ENCODE results near the gene DNMT3A. TPM values are rescaled to one million over a fixed set of nuclear protein-coding genes. Genes with fewer than 3 reads are reported as not detected.
A peak's percentile ranks its signal among the peaks of the same experiment; 100 is the strongest.

Gene DNMT3A
- total RNA-seq, 1 experiment from 2014 or later = 215 TPM

DNA sequence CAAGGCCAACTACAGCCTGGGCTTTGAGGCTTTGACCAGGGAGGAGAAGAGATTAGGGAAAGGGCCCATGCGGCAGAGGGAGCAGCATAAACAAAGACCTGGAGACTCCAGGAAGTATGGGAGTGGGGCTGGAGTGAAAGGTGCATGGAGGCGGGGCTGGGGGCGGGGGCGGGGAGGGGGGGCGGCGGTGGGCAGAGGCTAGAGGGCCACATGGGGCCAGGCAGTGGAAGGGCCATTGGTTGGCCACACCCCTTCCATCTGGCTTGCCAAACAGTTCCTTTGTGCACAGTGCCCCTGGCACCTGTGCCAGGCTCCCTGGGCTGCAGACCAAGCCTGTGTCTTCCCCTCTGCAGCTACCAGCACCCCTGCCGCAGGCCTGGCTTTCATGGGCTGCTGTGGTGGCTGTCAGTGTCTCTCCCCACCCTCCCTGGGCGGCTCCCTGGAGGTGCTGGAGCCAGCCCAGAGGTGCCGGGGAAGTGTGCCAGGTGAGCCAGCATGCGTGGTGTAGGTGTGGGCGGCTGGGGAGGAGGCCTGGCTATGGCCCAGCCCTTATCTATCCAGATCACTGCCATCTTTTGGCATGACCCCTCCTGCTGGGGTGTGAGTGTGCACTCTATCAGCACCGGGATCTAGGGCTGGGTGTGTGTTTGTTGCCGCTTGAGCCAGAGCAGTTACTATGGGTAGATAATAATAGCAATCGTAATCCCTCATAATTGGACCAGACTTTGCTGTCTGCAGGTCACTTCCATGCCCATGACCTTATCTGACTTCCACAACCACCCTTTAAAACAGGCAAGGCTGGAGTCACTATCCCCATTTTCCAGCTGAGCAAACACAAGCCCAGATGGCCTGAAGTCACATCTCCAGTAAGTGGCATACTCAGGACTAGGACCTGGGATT is 30.5 kb downstream of the DNMT3A start:
- no peak overlapping the region for H2BK12ac ChIP-seq (ENCODE audit: insufficient read length, low read depth, low read length)
- H3K18ac ChIP-seq (ENCODE audit: insufficient read length, low read depth, low read length) = no peak overlapping the region
- peak overlapping the region; percentile 5 for H3K4me2 ChIP-seq (ENCODE audit: insufficient read depth, insufficient read length, low read length)
- H3K27me3 ChIP-seq (ENCODE audit: insufficient read depth, low read length) = no peaks in the 10 kb centered on the region
- Mint-ChIP-seq H3K27ac (peak overlapping the region; percentile 88 to 96 (median 92); a peak in 6 of 7 replicates), H3K27me3 (ENCODE audit: low read depth) (no peaks in the 10 kb centered on the region), H3K36me3 (ENCODE audit: insufficient read depth in 1 of 3, low read depth in 3 of 3) (peaks cover 0 to 2% (median 0%) of the 10 kb centered on the region in 3 experiments; a peak in 3 of 7 replicates), H3K4me1 (peaks cover 47 to 70% of the 10 kb centered on the region in 2 experiments), H3K9me3 (no peaks in the 10 kb centered on the region), H3K4me3 (peak overlapping the region in 1 of 2 experiments; percentile 48; a peak in 1 of 5 replicates)
- H3T11ph ChIP-seq (ENCODE audit: low read length) = no peak overlapping the region
- H2BK20ac ChIP-seq (ENCODE audit: low read depth, low read length, poor library complexity, severe bottlenecking) = no peak overlapping the region
- H4K91ac ChIP-seq (ENCODE audit: insufficient read length, low read depth, low read length) = no peak overlapping the region
- peaks cover 8% of the 10 kb centered on the region; the same call in 1 of the 2 replicates for H3K4me1 ChIP-seq (ENCODE audit: insufficient read depth, low read length)
- no CpG with 5 or more reads among the region's 14 CpGs for WGBS (ENCODE audit: extremely low coverage, insufficient read length, low lambda C conversion rate)
- no peak overlapping the region for H2BK5ac ChIP-seq (ENCODE audit: insufficient read length, low read length)
- TF ChIP-seq CTCF (conservative IDR thresholded peaks at IDR 0.05) = no peak
- H3K79me1 ChIP-seq (ENCODE audit: insufficient read depth, low read depth, low read length, poor library complexity, severe bottlenecking) = no peaks in the 10 kb centered on the region
- H3K23me2 ChIP-seq (ENCODE audit: insufficient read length, low read depth, low read length, poor library complexity, severe bottlenecking) = peaks cover 6% of the 10 kb centered on the region
- no peak overlapping the region for H3K9ac ChIP-seq (ENCODE audit: extremely low read depth, insufficient read length, low read length)
- no peaks in the 10 kb centered on the region for H3K79me2 ChIP-seq (ENCODE audit: insufficient read depth, low read length)
- no peak overlapping the region for H3K4ac ChIP-seq (ENCODE audit: low read depth, low read length)
- no peak overlapping the region for H2AK5ac ChIP-seq (ENCODE audit: insufficient read length, low read length)
- no peaks in the 10 kb centered on the region for H3K9me3 ChIP-seq (ENCODE audit: control insufficient read depth, low read depth, low read length)
- no peak overlapping the region for H2BK120ac ChIP-seq (ENCODE audit: low read depth, low read length, poor library complexity, severe bottlenecking)
- H3K27ac ChIP-seq (ENCODE audit: insufficient read length, low read depth, low read length) = no peak overlapping the region
- no peaks in the 10 kb centered on the region for H4K20me1 ChIP-seq (ENCODE audit: control insufficient read depth, insufficient read depth, insufficient read length)
- H3K56ac ChIP-seq (ENCODE audit: insufficient read length, low read depth, low read length) = no peak overlapping the region
- DNase-seq = peak; percentile 86
- H3K14ac ChIP-seq (ENCODE audit: insufficient read depth, low read length) = peak overlapping the region; percentile 18; the same call in 1 of the 2 replicates
- no peak overlapping the region for H2AFZ ChIP-seq (ENCODE audit: low read length)
- no peak overlapping the region for H3K23ac ChIP-seq (ENCODE audit: insufficient read length, low read depth, low read length)
- H4K5ac ChIP-seq (ENCODE audit: insufficient read length, low read depth, low read length) = no peak overlapping the region
- H4K8ac ChIP-seq (replicated peaks; ENCODE audit: insufficient read length, low read depth, low read length) = no peak overlapping the region
- no peak overlapping the region for H2BK15ac ChIP-seq (ENCODE audit: low read depth, low read length)

Measured in H9 (cell line).